GM18507 (cell line): ENCODE results near the gene TUBA3E.
A peak's percentile ranks its signal among the peaks of the same experiment; 100 is the strongest.
"Not testable (repeated sequence)": the region's sequence is repeated elsewhere in the genome, so short reads cannot be mapped to it uniquely, and the experiment has no call there.

Source experiments
- DNase-seq: peaks from one replicate; pipeline ENCODE4 v3.0.0; 2011; ENCODE audit warnings: low read depth; ENCODE audit not compliant: insufficient read length; ENCODE audit errors: extremely low spot score
- FAIRE-seq: peaks from 2 replicates; lab custom pipeline; 2011; peaks lifted over from hg19 to GRCh38; lab: Jason Lieb, UNC

TUBA3E gene

GRCh38 chr2:130198343-130198742, at the start of gene TUBA3E:
TSS of gene TUBA3E (minus strand) at chr2:130198439. CDS start at chr2:130198360, 79 bp downstream.
- FAIRE-seq (no peak), DNase-seq (no peak)

GRCh38 chr2:130246430-130246829, 48.2 kb upstream of the TUBA3E start:
- FAIRE-seq (no peak), DNase-seq (no peak)

- FAIRE-seq (no peak), DNase-seq (no peak)
Observed at GRCh38 chr2:130245976-130246375, 47.7 kb upstream of the TUBA3E start.

GRCh38 chr2:130243359-130243758, 45.1 kb upstream of the TUBA3E start:
- FAIRE-seq = no peak

GRCh38 chr2:130241041-130241707, 42.9 kb upstream of the TUBA3E start:
- no peak for DNase-seq
- FAIRE-seq = no peak

More at GRCh38 chr2:130243359-130243758, 45.1 kb upstream of the TUBA3E start:
- no peak for DNase-seq

GRCh38 chr2:130239581-130239980, 41.3 kb upstream of the TUBA3E start:
- DNase-seq, FAIRE-seq: not testable (repeated sequence)

GRCh38 chr2:130233066-130233465, 34.8 kb upstream of the TUBA3E start:
- not testable (repeated sequence) for DNase-seq, FAIRE-seq

- FAIRE-seq = no peak
- DNase-seq = no peak
Observed at GRCh38 chr2:130231656-130232055, 33.4 kb upstream of the TUBA3E start.

- not testable (repeated sequence) for DNase-seq, FAIRE-seq
Observed at GRCh38 chr2:130230907-130231306, 32.7 kb upstream of the TUBA3E start.

- FAIRE-seq, DNase-seq: not testable (repeated sequence)
Observed at GRCh38 chr2:130230376-130230775, 32.1 kb upstream of the TUBA3E start.

- not testable (repeated sequence) for DNase-seq
Observed at GRCh38 chr2:130229161-130229510, 30.9 kb upstream of the TUBA3E start.

GRCh38 chr2:130228467-130229160, 30.4 kb upstream of the TUBA3E start:
- DNase-seq, FAIRE-seq: not testable (repeated sequence)

More at GRCh38 chr2:130229161-130229510, 30.9 kb upstream of the TUBA3E start:
- FAIRE-seq = not testable (repeated sequence)

GRCh38 chr2:130228005-130228404, 29.8 kb upstream of the TUBA3E start:
- not testable (repeated sequence) for DNase-seq, FAIRE-seq

GRCh38 chr2:130222523-130222922, 24.3 kb upstream of the TUBA3E start:
- FAIRE-seq = peak; percentile 70
- not testable (repeated sequence) for DNase-seq

GRCh38 chr2:130220505-130220904, 22.3 kb upstream of the TUBA3E start:
- not testable (repeated sequence) for FAIRE-seq, DNase-seq

GRCh38 chr2:130219147-130219546, 20.9 kb upstream of the TUBA3E start:
- FAIRE-seq, DNase-seq: not testable (repeated sequence)

GRCh38 chr2:130207051-130207450, 8.8 kb upstream of the TUBA3E start:
- DNase-seq, FAIRE-seq: not testable (repeated sequence)

GRCh38 chr2:130203150-130203549, 4.9 kb upstream of the TUBA3E start:
- not testable (repeated sequence) for FAIRE-seq, DNase-seq

- FAIRE-seq, DNase-seq: not testable (repeated sequence)
Observed at GRCh38 chr2:130202518-130202917, 4.3 kb upstream of the TUBA3E start.

- FAIRE-seq, DNase-seq: not testable (repeated sequence)
Observed at GRCh38 chr2:130196052-130196451, 2.2 kb downstream of the TUBA3E start.
